Right lung (tissue), 5 donors: Measurements from ENCODE around the gene CCDC142. TPM values are rescaled to one million over a fixed set of nuclear protein-coding genes. Genes with fewer than 3 reads are reported as not detected.
"Not testable (repeated sequence)": the region's sequence is repeated elsewhere in the genome, so short reads cannot be mapped to it uniquely, and the experiment has no call there.

ENCODE experiments used
- DNase-seq, 2 donors: peaks; one replicate each; pipeline ENCODE4 v3.0.0-alpha.2; 2013
- polyA plus RNA-seq, 5 donors: library from polyadenylated mRNA; unstranded; fragments of 120-200 nt; gene quantifications; one replicate each; pipeline versions ENCODE4 v1.2.1 to v1.2.3, GENCODE V29; 2013; ENCODE audit warnings: inconsistent platforms in 1 of 5, low replicate concordance in 1 of 5; ENCODE audit not compliant: insufficient read length in 5 of 5, insufficient read depth in 1 of 5

Gene CCDC142
- polyA plus RNA-seq, 5 donors = 13.0 to 18.1 (median 16.4) TPM

GRCh38 chr2:74442483-74443297 is 40.1 kb downstream of the CCDC142 start:
- DNase-seq = not testable (repeated sequence)

- peak; percentile 45 to 55 for DNase-seq
Measured at GRCh38 chr2:74441690-74442482, 40.9 kb downstream of the CCDC142 start, which contains the start of gene RTKN. TSS of gene RTKN (minus strand) at chr2:74441937. CDS start at chr2:74441816, 121 bp downstream.

GRCh38 chr2:74441170-74441689 is 41.6 kb downstream of the CCDC142 start:
- DNase-seq = peak in 1 of 2 donors; percentile 28

- DNase-seq = peak; percentile 94
Measured at GRCh38 chr2:74440378-74441169, 42.2 kb downstream of the CCDC142 start.

GRCh38 chr2:74439803-74440377 is 42.9 kb downstream of the CCDC142 start:
- DNase-seq = peak; percentile 77 to 78

- DNase-seq = no peak
Measured at GRCh38 chr2:74439373-74439772, 43.4 kb downstream of the CCDC142 start.

GRCh38 chr2:74438248-74438647 is 44.5 kb downstream of the CCDC142 start:
- no peak for DNase-seq

GRCh38 chr2:74436848-74437695 is 45.7 kb downstream of the CCDC142 start:
- no peak for DNase-seq

- DNase-seq = no peak
Measured at GRCh38 chr2:74436111-74436805, 46.5 kb downstream of the CCDC142 start.

GRCh38 chr2:74430502-74430901 is 52.3 kb downstream of the CCDC142 start:
- DNase-seq = no peak

GRCh38 chr2:74429487-74430451 is 53.0 kb downstream of the CCDC142 start:
- no peak for DNase-seq

GRCh38 chr2:74428675-74429074 is 54.1 kb downstream of the CCDC142 start:
- DNase-seq = no peak

- DNase-seq = no peak
Measured at GRCh38 chr2:74427551-74427950, 55.2 kb downstream of the CCDC142 start.

GRCh38 chr2:74426181-74426758 is 56.5 kb downstream of the CCDC142 start:
- DNase-seq = no peak

- DNase-seq = no peak
Measured at GRCh38 chr2:74425523-74425922, 57.3 kb downstream of the CCDC142 start.

- no peak for DNase-seq
Measured at GRCh38 chr2:74424995-74425406, 57.8 kb downstream of the CCDC142 start.

- no peak for DNase-seq
Measured at GRCh38 chr2:74424139-74424992, 58.4 kb downstream of the CCDC142 start.
